Measurements from ENCODE around the gene WBP1L. TPM values are rescaled to one million over a fixed set of nuclear protein-coding genes. Genes with fewer than 3 reads are reported as not detected.

Gene WBP1L
- polyA plus RNA-seq, 1 donor from 2014 or later = 20.8 TPM

DNA sequence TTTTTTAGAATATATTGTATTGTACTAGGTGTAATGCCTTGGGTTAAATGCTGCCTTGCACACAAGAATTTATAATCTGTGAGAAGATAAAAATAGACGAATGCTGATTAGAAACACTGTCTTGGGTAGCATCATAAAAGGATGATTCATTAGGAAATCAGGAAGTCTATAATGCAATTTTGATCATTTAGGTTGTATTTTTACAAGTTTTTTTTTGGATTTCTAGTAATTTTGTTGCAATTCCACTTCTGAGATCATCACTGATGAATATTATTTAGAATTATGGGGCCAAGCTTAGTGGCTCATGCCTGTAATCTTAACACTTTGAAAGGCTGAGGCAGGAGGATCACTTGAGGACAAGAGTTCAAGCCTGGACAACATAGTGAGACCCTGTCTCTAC is 29.6 kb downstream of the WBP1L start:
- no peak for TF ChIP-seq MXI1 (conservative IDR thresholded peaks at IDR 0.05; ENCODE audit: poor library complexity, severe bottlenecking)
- no peak for TF ChIP-seq SMC3 (conservative IDR thresholded peaks at IDR 0.05; ENCODE audit: poor library complexity)
- no peak for TF ChIP-seq EZH2 (IDR thresholded peaks at IDR 0.05; ENCODE audit: borderline replicate concordance, insufficient read depth, low read length, poor library complexity, severe bottlenecking)
- TF ChIP-seq POLR2AphosphoS5 (IDR thresholded peaks at IDR 0.05) = no peak
- TF ChIP-seq, protein P1, sequence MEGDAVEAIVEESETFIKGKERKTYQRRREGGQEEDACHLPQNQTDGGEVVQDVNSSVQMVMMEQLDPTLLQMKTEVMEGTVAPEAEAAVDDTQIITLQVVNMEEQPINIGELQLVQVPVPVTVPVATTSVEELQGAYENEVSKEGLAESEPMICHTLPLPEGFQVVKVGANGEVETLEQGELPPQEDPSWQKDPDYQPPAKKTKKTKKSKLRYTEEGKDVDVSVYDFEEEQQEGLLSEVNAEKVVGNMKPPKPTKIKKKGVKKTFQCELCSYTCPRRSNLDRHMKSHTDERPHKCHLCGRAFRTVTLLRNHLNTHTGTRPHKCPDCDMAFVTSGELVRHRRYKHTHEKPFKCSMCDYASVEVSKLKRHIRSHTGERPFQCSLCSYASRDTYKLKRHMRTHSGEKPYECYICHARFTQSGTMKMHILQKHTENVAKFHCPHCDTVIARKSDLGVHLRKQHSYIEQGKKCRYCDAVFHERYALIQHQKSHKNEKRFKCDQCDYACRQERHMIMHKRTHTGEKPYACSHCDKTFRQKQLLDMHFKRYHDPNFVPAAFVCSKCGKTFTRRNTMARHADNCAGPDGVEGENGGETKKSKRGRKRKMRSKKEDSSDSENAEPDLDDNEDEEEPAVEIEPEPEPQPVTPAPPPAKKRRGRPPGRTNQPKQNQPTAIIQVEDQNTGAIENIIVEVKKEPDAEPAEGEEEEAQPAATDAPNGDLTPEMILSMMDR (IDR thresholded peaks at IDR 0.05; ENCODE audit: poor library complexity, severe bottlenecking) = no peak
- TF ChIP-seq RAD21 (conservative IDR thresholded peaks at IDR 0.05) = no peak
- TF ChIP-seq, protein P2, sequence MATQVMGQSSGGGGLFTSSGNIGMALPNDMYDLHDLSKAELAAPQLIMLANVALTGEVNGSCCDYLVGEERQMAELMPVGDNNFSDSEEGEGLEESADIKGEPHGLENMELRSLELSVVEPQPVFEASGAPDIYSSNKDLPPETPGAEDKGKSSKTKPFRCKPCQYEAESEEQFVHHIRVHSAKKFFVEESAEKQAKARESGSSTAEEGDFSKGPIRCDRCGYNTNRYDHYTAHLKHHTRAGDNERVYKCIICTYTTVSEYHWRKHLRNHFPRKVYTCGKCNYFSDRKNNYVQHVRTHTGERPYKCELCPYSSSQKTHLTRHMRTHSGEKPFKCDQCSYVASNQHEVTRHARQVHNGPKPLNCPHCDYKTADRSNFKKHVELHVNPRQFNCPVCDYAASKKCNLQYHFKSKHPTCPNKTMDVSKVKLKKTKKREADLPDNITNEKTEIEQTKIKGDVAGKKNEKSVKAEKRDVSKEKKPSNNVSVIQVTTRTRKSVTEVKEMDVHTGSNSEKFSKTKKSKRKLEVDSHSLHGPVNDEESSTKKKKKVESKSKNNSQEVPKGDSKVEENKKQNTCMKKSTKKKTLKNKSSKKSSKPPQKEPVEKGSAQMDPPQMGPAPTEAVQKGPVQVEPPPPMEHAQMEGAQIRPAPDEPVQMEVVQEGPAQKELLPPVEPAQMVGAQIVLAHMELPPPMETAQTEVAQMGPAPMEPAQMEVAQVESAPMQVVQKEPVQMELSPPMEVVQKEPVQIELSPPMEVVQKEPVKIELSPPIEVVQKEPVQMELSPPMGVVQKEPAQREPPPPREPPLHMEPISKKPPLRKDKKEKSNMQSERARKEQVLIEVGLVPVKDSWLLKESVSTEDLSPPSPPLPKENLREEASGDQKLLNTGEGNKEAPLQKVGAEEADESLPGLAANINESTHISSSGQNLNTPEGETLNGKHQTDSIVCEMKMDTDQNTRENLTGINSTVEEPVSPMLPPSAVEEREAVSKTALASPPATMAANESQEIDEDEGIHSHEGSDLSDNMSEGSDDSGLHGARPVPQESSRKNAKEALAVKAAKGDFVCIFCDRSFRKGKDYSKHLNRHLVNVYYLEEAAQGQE (IDR thresholded peaks at IDR 0.05; ENCODE audit: borderline replicate concordance) = no peak
- TF ChIP-seq TAF1 (IDR thresholded peaks at IDR 0.05; ENCODE audit: low read depth) = no peak
- TF ChIP-seq EP300 (conservative IDR thresholded peaks at IDR 0.05; ENCODE audit: poor library complexity, severe bottlenecking) = no peak
- H3K9me2 ChIP-seq (ENCODE audit: insufficient read depth, low read length) = no peaks in the 10 kb centered on the region
- no peaks in the 10 kb centered on the region for H3F3A ChIP-seq (ENCODE audit: insufficient read depth, low read length, poor library complexity, severe bottlenecking)
- H3K27me3 ChIP-seq (ENCODE audit: insufficient read depth, low read depth, low read length) = no peaks in the 10 kb centered on the region
- no peaks in the 10 kb centered on the region for H3K36me3 ChIP-seq (ENCODE audit: insufficient read depth, low read length)
- no peaks in the 10 kb centered on the region for H3K79me2 ChIP-seq (replicated peaks; ENCODE audit: insufficient read depth, low read length)
- no peak overlapping the region for H3K27ac ChIP-seq (ENCODE audit: low read length)
- no peaks in the 10 kb centered on the region for H3K9me3 ChIP-seq (ENCODE audit: low read length)
- no peaks in the 10 kb centered on the region for H4K20me1 ChIP-seq (ENCODE audit: insufficient read depth)
- no peak overlapping the region for H3K9ac ChIP-seq (ENCODE audit: low read length)
- no peak overlapping the region for H3K4me2 ChIP-seq (ENCODE audit: low read length)
- no peak overlapping the region for H2AFZ ChIP-seq (ENCODE audit: low read depth, low read length)
- no peak overlapping the region for H3K4me3 ChIP-seq (ENCODE audit: low read length)

DNA sequence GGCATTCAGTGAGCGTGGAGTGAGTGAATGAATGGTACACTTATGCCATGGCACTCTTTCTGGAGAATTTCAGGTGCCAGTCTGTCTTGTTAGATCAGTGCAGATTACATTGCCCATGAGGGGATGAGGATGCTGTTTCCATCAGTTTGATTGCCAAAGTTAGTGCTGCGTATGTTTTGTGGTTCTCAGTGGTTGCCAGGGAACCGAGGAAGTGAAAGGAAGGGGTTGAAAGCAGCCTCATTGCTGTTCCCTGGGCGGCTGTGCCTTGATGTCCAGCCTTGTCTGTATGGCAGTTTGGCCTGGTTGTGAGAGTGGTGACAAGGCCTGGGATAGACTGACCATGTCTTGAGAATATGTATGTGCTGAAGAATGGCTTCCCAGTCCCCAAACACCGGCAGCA is 30.2 kb downstream of the WBP1L start:
- Histone ChIP-seq H3K9ac (ENCODE audit: low read length) (no peak overlapping the region), H3K79me2 (replicated peaks; ENCODE audit: insufficient read depth, low read length) (no peaks in the 10 kb centered on the region), H3F3A (ENCODE audit: insufficient read depth, low read length, poor library complexity, severe bottlenecking) (no peaks in the 10 kb centered on the region), H2AFZ (ENCODE audit: low read depth, low read length) (no peak overlapping the region), H3K27ac (ENCODE audit: low read length) (no peak overlapping the region), H3K9me3 (ENCODE audit: low read length) (no peaks in the 10 kb centered on the region), H3K27me3 (ENCODE audit: insufficient read depth, low read depth, low read length) (no peaks in the 10 kb centered on the region), H3K36me3 (ENCODE audit: insufficient read depth, low read length) (no peaks in the 10 kb centered on the region), H3K4me2 (ENCODE audit: low read length) (no peak overlapping the region), H3K4me3 (ENCODE audit: low read length) (no peak overlapping the region), H3K9me2 (ENCODE audit: insufficient read depth, low read length) (no peaks in the 10 kb centered on the region), H4K20me1 (ENCODE audit: insufficient read depth) (no peaks in the 10 kb centered on the region)
- TF ChIP-seq SMC3 (conservative IDR thresholded peaks at IDR 0.05; ENCODE audit: poor library complexity) = no peak
- no peak for TF ChIP-seq POLR2AphosphoS5 (IDR thresholded peaks at IDR 0.05)
- no peak for TF ChIP-seq EP300 (conservative IDR thresholded peaks at IDR 0.05; ENCODE audit: poor library complexity, severe bottlenecking)
- TF ChIP-seq, protein P1 (IDR thresholded peaks at IDR 0.05; ENCODE audit: poor library complexity, severe bottlenecking) = no peak
- TF ChIP-seq, protein P2 (IDR thresholded peaks at IDR 0.05; ENCODE audit: borderline replicate concordance) = no peak
- no peak for TF ChIP-seq TAF1 (IDR thresholded peaks at IDR 0.05; ENCODE audit: low read depth)
- TF ChIP-seq RAD21 (conservative IDR thresholded peaks at IDR 0.05) = no peak
- no peak for TF ChIP-seq MXI1 (conservative IDR thresholded peaks at IDR 0.05; ENCODE audit: poor library complexity, severe bottlenecking)
- TF ChIP-seq EZH2 (IDR thresholded peaks at IDR 0.05; ENCODE audit: borderline replicate concordance, insufficient read depth, low read length, poor library complexity, severe bottlenecking) = no peak
